ENCODE results near the gene ZFX. TPM values are rescaled to one million over a fixed set of nuclear protein-coding genes. Genes with fewer than 3 reads are reported as not detected.

Gene ZFX
- total RNA-seq, 1 donor from 2014 or later: 33.9 TPM

GRCh38 chrX:24214568-24214967 is 65.0 kb downstream of the ZFX start:
- H3K4me3 Mint-ChIP-seq (ENCODE audit: unreplicated experiment): no peak overlapping the region
- TF ChIP-seq, protein P1, sequence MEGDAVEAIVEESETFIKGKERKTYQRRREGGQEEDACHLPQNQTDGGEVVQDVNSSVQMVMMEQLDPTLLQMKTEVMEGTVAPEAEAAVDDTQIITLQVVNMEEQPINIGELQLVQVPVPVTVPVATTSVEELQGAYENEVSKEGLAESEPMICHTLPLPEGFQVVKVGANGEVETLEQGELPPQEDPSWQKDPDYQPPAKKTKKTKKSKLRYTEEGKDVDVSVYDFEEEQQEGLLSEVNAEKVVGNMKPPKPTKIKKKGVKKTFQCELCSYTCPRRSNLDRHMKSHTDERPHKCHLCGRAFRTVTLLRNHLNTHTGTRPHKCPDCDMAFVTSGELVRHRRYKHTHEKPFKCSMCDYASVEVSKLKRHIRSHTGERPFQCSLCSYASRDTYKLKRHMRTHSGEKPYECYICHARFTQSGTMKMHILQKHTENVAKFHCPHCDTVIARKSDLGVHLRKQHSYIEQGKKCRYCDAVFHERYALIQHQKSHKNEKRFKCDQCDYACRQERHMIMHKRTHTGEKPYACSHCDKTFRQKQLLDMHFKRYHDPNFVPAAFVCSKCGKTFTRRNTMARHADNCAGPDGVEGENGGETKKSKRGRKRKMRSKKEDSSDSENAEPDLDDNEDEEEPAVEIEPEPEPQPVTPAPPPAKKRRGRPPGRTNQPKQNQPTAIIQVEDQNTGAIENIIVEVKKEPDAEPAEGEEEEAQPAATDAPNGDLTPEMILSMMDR (IDR thresholded peaks at IDR 0.05; ENCODE audit: partially characterized antibody, unreplicated experiment): no peak
- H3K9me3 Mint-ChIP-seq (ENCODE audit: unreplicated experiment): no peaks in the 10 kb centered on the region
- DNase-seq: no peak
- H3K4me1 Mint-ChIP-seq (ENCODE audit: low read depth, unreplicated experiment): peaks cover 9% of the 10 kb centered on the region
- H3K27ac Mint-ChIP-seq (ENCODE audit: unreplicated experiment): no peak overlapping the region
- H3K36me3 Mint-ChIP-seq (ENCODE audit: unreplicated experiment): no peaks in the 10 kb centered on the region
- H3K27me3 Mint-ChIP-seq (ENCODE audit: unreplicated experiment): peaks cover 1% of the 10 kb centered on the region

DNA sequence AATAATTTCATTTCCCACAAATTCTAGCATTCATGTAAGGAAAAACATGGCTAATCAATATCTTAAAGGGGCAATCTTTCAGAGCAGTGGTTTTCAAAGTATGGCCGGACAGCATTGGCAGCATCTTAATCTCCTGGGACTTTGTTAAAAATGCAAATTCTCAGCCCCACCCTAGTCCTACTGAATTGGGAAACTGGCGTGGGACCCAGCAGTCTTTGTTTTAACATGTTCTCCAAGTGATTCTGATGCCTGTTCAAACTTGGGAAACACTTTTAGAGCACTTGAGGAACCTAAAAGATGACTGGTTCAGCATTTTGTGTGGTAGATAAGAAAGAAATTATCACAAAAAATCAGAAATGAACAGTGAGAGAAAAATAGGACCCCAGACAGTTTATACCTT is 65.7 kb downstream of the ZFX start:
- H3K36me3 Mint-ChIP-seq (ENCODE audit: unreplicated experiment): no peaks in the 10 kb centered on the region

GRCh38 chrX:24216037-24216436 is 66.5 kb downstream of the ZFX start:
- peaks cover 9% of the 10 kb centered on the region for H3K4me1 Mint-ChIP-seq (ENCODE audit: low read depth, unreplicated experiment)
- peaks cover 1% of the 10 kb centered on the region for H3K27me3 Mint-ChIP-seq (ENCODE audit: unreplicated experiment)
- no peak overlapping the region for H3K27ac Mint-ChIP-seq (ENCODE audit: unreplicated experiment)
- H3K9me3 Mint-ChIP-seq (ENCODE audit: unreplicated experiment): no peaks in the 10 kb centered on the region
- H3K36me3 Mint-ChIP-seq (ENCODE audit: unreplicated experiment): no peaks in the 10 kb centered on the region
- DNase-seq: no peak
- H3K4me3 Mint-ChIP-seq (ENCODE audit: unreplicated experiment): no peak overlapping the region
- TF ChIP-seq, protein P1 (IDR thresholded peaks at IDR 0.05; ENCODE audit: partially characterized antibody, unreplicated experiment): no peak

More for the DNA sequence above, 65.7 kb downstream of the ZFX start:
- Mint-ChIP-seq H3K4me3 (ENCODE audit: unreplicated experiment) (no peak overlapping the region), H3K9me3 (ENCODE audit: unreplicated experiment) (no peaks in the 10 kb centered on the region), H3K27ac (ENCODE audit: unreplicated experiment) (no peak overlapping the region), H3K4me1 (ENCODE audit: low read depth, unreplicated experiment) (peaks cover 9% of the 10 kb centered on the region), H3K27me3 (ENCODE audit: unreplicated experiment) (peaks cover 1% of the 10 kb centered on the region)
- TF ChIP-seq, protein P1 (IDR thresholded peaks at IDR 0.05; ENCODE audit: partially characterized antibody, unreplicated experiment): no peak
- DNase-seq: no peak

GRCh38 chrX:24216827-24217226 is 67.3 kb downstream of the ZFX start:
- Mint-ChIP-seq H3K9me3 (ENCODE audit: unreplicated experiment) (no peaks in the 10 kb centered on the region), H3K27ac (ENCODE audit: unreplicated experiment) (no peak overlapping the region), H3K4me3 (ENCODE audit: unreplicated experiment) (no peak overlapping the region), H3K4me1 (ENCODE audit: low read depth, unreplicated experiment) (peaks cover 9% of the 10 kb centered on the region), H3K36me3 (ENCODE audit: unreplicated experiment) (no peaks in the 10 kb centered on the region), H3K27me3 (ENCODE audit: unreplicated experiment) (peaks cover 1% of the 10 kb centered on the region)
- TF ChIP-seq, protein P1 (IDR thresholded peaks at IDR 0.05; ENCODE audit: partially characterized antibody, unreplicated experiment): no peak
- DNase-seq: no peak

DNA sequence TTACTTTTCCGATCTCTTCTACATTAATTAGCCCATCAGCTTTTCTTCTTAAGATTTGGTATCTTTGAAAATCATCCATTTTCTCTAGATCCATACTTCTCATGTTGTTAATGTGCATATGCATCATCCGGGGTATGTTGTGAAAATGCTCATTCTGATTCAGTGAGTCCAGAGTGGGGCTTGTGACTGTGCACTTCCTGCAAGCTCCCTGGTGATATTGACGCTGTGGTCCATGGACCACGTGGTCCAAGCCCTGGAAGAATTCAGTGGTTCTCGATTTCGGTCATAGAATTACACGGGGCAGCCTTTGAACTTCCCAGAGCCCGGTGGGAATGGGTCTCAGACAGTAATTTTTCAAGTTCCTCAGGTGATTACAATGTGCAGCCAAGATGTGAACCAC is 69.8 kb downstream of the ZFX start:
- no peak for DNase-seq
- TF ChIP-seq, protein P1 (IDR thresholded peaks at IDR 0.05; ENCODE audit: partially characterized antibody, unreplicated experiment): no peak
- peaks cover 9% of the 10 kb centered on the region for H3K4me1 Mint-ChIP-seq (ENCODE audit: low read depth, unreplicated experiment)
- H3K36me3 Mint-ChIP-seq (ENCODE audit: unreplicated experiment): no peaks in the 10 kb centered on the region
- no peak overlapping the region for H3K27ac Mint-ChIP-seq (ENCODE audit: unreplicated experiment)
- H3K4me3 Mint-ChIP-seq (ENCODE audit: unreplicated experiment): no peak overlapping the region
- H3K9me3 Mint-ChIP-seq (ENCODE audit: unreplicated experiment): no peaks in the 10 kb centered on the region
- peaks cover 1% of the 10 kb centered on the region for H3K27me3 Mint-ChIP-seq (ENCODE audit: unreplicated experiment)
